Keratinocyte (primary cell): ENCODE results near the gene RAPGEF4.

Source experiments
- EZH2 ChIP-seq: IDR thresholded peaks from one replicate; pipeline ENCODE4 v1.6.1; 2012; ENCODE audit warnings: inconsistent platforms, mild to moderate bottlenecking, low read length, moderate library complexity
- TF ChIP-seq, protein P1 (sequence below), 3 experiments: IDR thresholded peaks in 1 of 3; conservative IDR thresholded peaks in 1 of 3; optimal IDR thresholded peaks in 1 of 3; 2 replicates in 2 of 3; 3 replicates in 1 of 3; pipeline versions ENCODE3 to v1.5.1; 2011; ENCODE audit warnings: low read length in 3 of 3, mild to moderate bottlenecking in 3 of 3, moderate library complexity in 2 of 3, control low read depth in 1 of 3, inconsistent platforms in 1 of 3; ENCODE audit not compliant: insufficient read depth in 2 of 3; ENCODE audit errors: extremely low read depth in 1 of 3

- TF ChIP-seq, protein P1, sequence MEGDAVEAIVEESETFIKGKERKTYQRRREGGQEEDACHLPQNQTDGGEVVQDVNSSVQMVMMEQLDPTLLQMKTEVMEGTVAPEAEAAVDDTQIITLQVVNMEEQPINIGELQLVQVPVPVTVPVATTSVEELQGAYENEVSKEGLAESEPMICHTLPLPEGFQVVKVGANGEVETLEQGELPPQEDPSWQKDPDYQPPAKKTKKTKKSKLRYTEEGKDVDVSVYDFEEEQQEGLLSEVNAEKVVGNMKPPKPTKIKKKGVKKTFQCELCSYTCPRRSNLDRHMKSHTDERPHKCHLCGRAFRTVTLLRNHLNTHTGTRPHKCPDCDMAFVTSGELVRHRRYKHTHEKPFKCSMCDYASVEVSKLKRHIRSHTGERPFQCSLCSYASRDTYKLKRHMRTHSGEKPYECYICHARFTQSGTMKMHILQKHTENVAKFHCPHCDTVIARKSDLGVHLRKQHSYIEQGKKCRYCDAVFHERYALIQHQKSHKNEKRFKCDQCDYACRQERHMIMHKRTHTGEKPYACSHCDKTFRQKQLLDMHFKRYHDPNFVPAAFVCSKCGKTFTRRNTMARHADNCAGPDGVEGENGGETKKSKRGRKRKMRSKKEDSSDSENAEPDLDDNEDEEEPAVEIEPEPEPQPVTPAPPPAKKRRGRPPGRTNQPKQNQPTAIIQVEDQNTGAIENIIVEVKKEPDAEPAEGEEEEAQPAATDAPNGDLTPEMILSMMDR (optimal IDR thresholded peaks at IDR 0.05 in 1 of 3, IDR thresholded peaks at IDR 0.05 in 1 of 3, conservative IDR thresholded peaks at IDR 0.05 in 1 of 3; ENCODE audit: extremely low read depth in 1 of 3, insufficient read depth in 2 of 3, low read length in 3 of 3) = no peak
- no peak for TF ChIP-seq EZH2
These were observed 195.7 kb downstream of the RAPGEF4 start for GRCh38 chr2:172931256-172931894.
